ENCODE data around the gene PBX3. TPM values are rescaled to one million over a fixed set of nuclear protein-coding genes. Genes with fewer than 3 reads are reported as not detected.
A peak's percentile ranks its signal among the peaks of the same experiment; 100 is the strongest.

The PBX3 gene
- total RNA-seq, 1 donor from 2014 or later: 6.3 TPM

DNA sequence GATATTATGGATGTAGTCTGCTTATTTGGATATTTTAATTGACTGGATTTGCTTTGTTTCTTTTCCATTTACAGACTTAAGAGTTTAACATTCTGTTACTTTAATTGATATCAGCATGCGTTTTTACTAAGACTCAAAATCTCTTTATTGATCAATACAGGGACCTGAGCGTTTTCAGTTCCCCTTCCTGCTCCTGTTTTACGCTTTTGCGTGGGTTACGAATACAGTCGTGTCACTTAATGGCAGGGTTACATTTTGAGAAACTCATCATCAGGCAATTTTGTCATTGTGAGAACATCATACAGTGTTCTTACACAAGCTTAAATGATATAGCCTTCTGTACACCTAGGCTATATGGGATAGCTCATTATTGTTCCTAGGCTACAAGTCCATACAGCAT lies 65.2 kb downstream of the PBX3 start:
- Histone ChIP-seq H3K36me3 (ENCODE audit: control insufficient read depth, insufficient read depth, low read length) (no peaks in the 10 kb centered on the region), H3K4me3 (ENCODE audit: low read depth, low read length) (no peak overlapping the region), H3K27me3 (ENCODE audit: control insufficient read depth, insufficient read depth, low read length) (no peaks in the 10 kb centered on the region)
- DNase-seq (ENCODE audit: low read depth) (no peak), FAIRE-seq (no peak)
- TF ChIP-seq, protein P1, sequence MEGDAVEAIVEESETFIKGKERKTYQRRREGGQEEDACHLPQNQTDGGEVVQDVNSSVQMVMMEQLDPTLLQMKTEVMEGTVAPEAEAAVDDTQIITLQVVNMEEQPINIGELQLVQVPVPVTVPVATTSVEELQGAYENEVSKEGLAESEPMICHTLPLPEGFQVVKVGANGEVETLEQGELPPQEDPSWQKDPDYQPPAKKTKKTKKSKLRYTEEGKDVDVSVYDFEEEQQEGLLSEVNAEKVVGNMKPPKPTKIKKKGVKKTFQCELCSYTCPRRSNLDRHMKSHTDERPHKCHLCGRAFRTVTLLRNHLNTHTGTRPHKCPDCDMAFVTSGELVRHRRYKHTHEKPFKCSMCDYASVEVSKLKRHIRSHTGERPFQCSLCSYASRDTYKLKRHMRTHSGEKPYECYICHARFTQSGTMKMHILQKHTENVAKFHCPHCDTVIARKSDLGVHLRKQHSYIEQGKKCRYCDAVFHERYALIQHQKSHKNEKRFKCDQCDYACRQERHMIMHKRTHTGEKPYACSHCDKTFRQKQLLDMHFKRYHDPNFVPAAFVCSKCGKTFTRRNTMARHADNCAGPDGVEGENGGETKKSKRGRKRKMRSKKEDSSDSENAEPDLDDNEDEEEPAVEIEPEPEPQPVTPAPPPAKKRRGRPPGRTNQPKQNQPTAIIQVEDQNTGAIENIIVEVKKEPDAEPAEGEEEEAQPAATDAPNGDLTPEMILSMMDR (IDR thresholded peaks at IDR 0.05; ENCODE audit: insufficient read depth, low read length, severe bottlenecking): no peak

DNA sequence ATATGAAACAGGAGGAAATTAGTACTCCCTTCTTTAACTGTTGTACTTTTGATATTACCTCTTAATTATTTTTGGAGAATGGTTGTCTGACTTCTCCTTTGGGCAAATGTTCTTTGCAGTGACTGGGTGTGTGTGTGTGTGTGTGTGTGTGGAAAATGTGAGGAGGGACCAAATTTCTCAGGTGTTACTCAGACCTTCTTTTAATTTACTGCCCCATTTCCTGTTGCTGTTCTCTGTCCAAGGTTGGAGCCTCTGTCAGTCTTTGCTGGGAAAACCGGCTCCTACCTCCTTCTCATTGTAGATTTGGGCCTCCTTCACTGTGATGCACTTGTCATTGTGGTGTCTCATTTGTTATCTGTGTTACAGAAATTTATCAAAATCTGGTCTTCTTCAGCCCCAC lies 68.4 kb downstream of the PBX3 start:
- peak; percentile 71 for DNase-seq (ENCODE audit: low read depth)
- no peak overlapping the region for H3K4me3 ChIP-seq (ENCODE audit: low read depth, low read length)
- no peaks in the 10 kb centered on the region for H3K27me3 ChIP-seq (ENCODE audit: control insufficient read depth, insufficient read depth, low read length)
- no peaks in the 10 kb centered on the region for H3K36me3 ChIP-seq (ENCODE audit: control insufficient read depth, insufficient read depth, low read length)
- FAIRE-seq: no peak
- TF ChIP-seq, protein P1 (IDR thresholded peaks at IDR 0.05; ENCODE audit: insufficient read depth, low read length, severe bottlenecking): no peak

DNA sequence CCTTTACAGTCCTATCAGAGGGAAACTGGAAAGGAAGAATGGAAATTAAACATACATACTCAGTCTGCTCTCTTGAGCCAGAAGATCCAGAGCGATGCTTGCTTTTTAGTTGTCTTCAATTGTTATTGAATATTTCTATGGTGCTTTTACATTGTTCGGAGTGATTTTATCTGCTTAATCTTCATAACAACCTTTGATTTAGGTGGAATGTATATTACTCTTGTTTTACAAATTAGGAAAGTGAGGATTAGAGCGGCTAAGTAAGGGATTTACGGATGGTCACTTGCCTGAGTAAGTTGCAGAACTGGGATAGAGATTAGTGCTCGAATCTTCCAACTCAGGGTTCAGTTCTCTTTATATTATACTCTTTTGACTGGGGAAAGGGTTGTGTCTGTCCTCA lies 69.1 kb downstream of the PBX3 start:
- FAIRE-seq (no peak), DNase-seq (ENCODE audit: low read depth) (no peak)
- Histone ChIP-seq H3K27me3 (ENCODE audit: control insufficient read depth, insufficient read depth, low read length) (no peaks in the 10 kb centered on the region), H3K4me3 (ENCODE audit: low read depth, low read length) (no peak overlapping the region), H3K36me3 (ENCODE audit: control insufficient read depth, insufficient read depth, low read length) (no peaks in the 10 kb centered on the region)
- TF ChIP-seq, protein P1 (IDR thresholded peaks at IDR 0.05; ENCODE audit: insufficient read depth, low read length, severe bottlenecking): no peak

DNA sequence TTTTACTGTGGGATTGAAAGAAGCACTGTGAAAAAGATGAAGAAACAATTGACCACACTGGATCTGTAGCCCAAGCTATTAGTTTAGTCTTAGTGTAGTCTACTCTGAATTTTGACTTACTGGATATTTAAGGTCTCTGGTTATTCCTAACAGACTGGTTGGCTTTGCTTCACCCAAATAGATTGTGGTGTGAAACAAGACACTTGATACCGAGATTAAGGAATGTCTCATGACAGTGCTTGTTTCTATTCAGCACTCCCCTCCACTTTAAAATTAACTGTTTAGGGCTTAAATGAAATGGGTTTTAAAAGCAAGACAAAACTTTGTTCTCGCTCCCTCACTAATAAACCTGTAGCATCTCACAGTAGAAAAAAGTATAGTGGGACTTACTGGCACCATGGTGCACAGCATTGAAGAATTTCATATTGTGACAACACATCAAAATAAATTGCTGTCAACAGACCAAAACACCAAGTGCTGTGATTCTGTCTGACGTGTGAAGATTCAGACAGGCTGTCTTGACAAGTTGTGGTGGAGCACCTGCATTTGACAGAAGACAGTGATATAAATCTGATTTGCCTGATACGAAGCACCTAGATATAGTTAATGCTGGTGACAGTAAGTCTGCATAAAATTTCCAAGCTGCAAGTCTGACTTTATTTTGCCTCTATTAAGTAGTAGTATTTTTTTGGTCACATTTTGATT lies 73.1 kb downstream of the PBX3 start:
- TF ChIP-seq, protein P1 (IDR thresholded peaks at IDR 0.05; ENCODE audit: insufficient read depth, low read length, severe bottlenecking): no peak
- DNase-seq (ENCODE audit: low read depth) (peak; percentile 23), FAIRE-seq (no peak)
- H3K4me3 ChIP-seq (ENCODE audit: low read depth, low read length): no peak overlapping the region
- H3K36me3 ChIP-seq (ENCODE audit: control insufficient read depth, insufficient read depth, low read length): no peaks in the 10 kb centered on the region
- no peaks in the 10 kb centered on the region for H3K27me3 ChIP-seq (ENCODE audit: control insufficient read depth, insufficient read depth, low read length)

DNA sequence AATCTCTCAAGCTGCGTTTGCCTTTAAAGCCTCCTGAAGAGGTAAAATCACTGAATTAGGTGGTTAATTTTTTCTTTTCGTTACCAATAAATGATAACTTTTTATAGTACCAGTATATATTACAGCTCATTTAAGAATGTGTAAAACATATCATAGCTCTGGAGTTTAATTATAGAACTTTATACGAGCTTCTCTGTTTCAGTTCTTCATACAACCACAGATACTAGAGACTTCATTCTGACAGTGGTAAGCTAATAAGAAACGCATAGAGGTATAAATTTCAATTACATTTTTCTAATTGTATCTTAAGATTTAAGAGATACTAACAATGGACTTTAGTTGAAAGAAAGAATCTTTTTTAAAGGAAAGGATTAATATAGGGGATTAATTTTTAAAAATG lies 73.9 kb downstream of the PBX3 start:
- Histone ChIP-seq H3K36me3 (ENCODE audit: control insufficient read depth, insufficient read depth, low read length) (no peaks in the 10 kb centered on the region), H3K27me3 (ENCODE audit: control insufficient read depth, insufficient read depth, low read length) (no peaks in the 10 kb centered on the region), H3K4me3 (ENCODE audit: low read depth, low read length) (no peak overlapping the region)
- FAIRE-seq: no peak
- no peak for DNase-seq (ENCODE audit: low read depth)
- TF ChIP-seq, protein P1 (IDR thresholded peaks at IDR 0.05; ENCODE audit: insufficient read depth, low read length, severe bottlenecking): no peak

DNA sequence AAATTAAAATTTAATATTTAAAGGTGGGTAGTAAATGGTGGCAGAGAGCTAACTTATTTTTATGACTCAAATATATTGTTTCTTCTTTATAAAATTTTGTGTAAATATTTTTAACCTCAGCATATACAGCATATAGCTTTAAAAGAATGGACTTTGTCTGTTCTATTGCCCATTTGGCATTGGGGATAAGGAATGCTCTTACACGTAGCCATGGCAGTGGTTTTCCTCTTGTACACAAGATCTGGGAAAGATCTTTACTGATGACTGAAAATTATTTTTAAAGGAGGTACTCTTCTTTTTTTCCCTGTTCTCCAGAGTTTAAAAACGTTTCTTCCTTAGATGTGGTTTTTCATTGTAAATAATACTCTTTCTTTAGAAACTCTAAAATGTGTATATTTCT lies 75.0 kb downstream of the PBX3 start:
- no peaks in the 10 kb centered on the region for H3K27me3 ChIP-seq (ENCODE audit: control insufficient read depth, insufficient read depth, low read length)
- no peak for DNase-seq (ENCODE audit: low read depth)
- TF ChIP-seq, protein P1 (IDR thresholded peaks at IDR 0.05; ENCODE audit: insufficient read depth, low read length, severe bottlenecking): no peak
- FAIRE-seq: no peak
- no peak overlapping the region for H3K4me3 ChIP-seq (ENCODE audit: low read depth, low read length)
- no peaks in the 10 kb centered on the region for H3K36me3 ChIP-seq (ENCODE audit: control insufficient read depth, insufficient read depth, low read length)

All from bronchial epithelial cell (primary cell).